ENCODE data around the gene ELF3.

DNA sequence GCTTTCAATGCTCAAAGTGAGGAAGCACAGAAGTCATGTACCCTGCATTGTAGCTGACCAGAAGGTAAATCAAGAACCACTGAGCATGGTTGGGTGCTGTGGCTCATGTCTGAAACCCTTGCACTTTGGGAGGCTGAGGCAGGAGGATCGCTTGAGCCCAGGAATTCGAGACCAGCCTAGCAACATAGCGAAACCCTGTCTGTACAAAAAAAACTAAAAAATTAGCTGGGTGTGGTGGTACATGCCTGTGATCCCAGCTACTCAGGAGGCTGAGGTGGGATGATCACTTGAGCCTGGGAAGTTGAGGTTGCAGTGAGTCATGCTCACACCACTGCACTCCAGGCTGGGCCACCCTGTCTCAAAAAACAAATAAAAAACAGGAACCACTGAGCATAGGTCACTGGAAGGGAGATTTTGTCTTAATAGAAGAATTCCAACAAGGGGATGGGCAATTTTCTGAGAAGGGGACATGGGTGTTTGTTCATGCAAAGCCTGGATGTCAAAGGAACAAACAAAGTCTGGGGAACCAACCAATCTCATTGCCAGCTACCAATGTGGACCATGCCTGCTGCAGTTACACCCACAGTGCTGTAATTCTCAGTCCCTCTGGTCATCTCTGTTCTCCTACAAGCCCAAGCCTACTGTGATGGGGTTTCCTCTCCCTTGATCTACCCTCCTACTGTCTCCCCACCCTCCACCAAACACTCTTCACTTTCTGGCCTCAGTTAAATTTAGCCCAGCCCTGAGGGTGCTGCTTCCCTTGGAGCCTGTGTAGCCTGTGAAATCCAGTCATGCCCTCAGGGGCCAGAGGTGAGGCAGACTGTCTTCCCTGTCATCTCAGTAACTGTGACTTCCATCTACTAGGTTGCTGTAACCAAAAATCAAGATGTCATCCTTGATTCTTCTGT is 47.9 kb downstream of the ELF3 start:
- no peak for TF ChIP-seq GATA3 (IDR thresholded peaks at IDR 0.05; ENCODE audit: low read depth, low read length)
- TF ChIP-seq GATA2 (IDR thresholded peaks at IDR 0.05; ENCODE audit: low read depth, low read length): no peak

All from SH-SY5Y (cell line).